Neural progenitor cell (in vitro differentiated cells): ENCODE data around the gene ASIC2. TPM values are rescaled to one million over a fixed set of nuclear protein-coding genes. Genes with fewer than 3 reads are reported as not detected.

Experiments
- DNase-seq: peaks from one replicate; pipeline ENCODE4 v3.0.0-alpha.2; 2016; ENCODE audit warnings: low spot score
- H2AFZ ChIP-seq: fragments of 200-600 bp; sonication (generic); replicated peaks from 2 replicates; pipeline ENCODE4 v1.6.1; 2016; ENCODE audit warnings: antibody characterized with exemption
- H3F3A ChIP-seq: fragments of 200-600 bp; sonication (generic); 2 replicates; pipeline ENCODE4 v1.6.1; 2016; ENCODE audit warnings: antibody characterized with exemption, low read depth
- H3K27ac ChIP-seq: fragments of 200-600 bp; sonication (generic); 2 replicates; pipeline ENCODE4 v1.5.1; 2016; ENCODE audit warnings: mild to moderate bottlenecking
- H3K27me3 ChIP-seq: fragments of 200-600 bp; sonication (generic); 2 replicates; pipeline ENCODE4 v1.6.1; 2016; ENCODE audit warnings: mild to moderate bottlenecking, moderate library complexity
- H3K36me3 ChIP-seq: fragments of 200-600 bp; sonication (generic); 2 replicates; pipeline ENCODE4 v1.5.1; 2016
- H3K4me1 ChIP-seq: fragments of 200-600 bp; sonication (generic); 2 replicates; pipeline ENCODE4 v1.6.1; 2016; ENCODE audit warnings: mixed run types
- H3K4me2 ChIP-seq: fragments of 200-600 bp; sonication (generic); 2 replicates; pipeline ENCODE4 v1.6.1; 2016
- H3K4me3 ChIP-seq: fragments of 200-600 bp; sonication (generic); 2 replicates; pipeline ENCODE4 v1.5.1; 2016
- H3K79me2 ChIP-seq: fragments of 200-600 bp; sonication (generic); 2 replicates; pipeline ENCODE4 v1.6.1; 2016; ENCODE audit warnings: low read depth
- H3K9ac ChIP-seq: fragments of 200-600 bp; sonication (generic); 2 replicates; pipeline ENCODE4 v1.6.1; 2016
- H3K9me3 ChIP-seq: fragments of 200-600 bp; sonication (generic); 2 replicates; pipeline ENCODE4 v1.5.1; 2016; ENCODE audit warnings: low read depth
- H4K20me1 ChIP-seq: fragments of 200-600 bp; sonication (generic); 2 replicates; pipeline ENCODE4 v1.6.1; 2016; ENCODE audit warnings: low read depth
- H3K27ac Mint-ChIP-seq: 3 replicates; pipeline ENCODE4 v1.8.0; 2021; ENCODE audit warnings: mixed read lengths
- H3K27me3 Mint-ChIP-seq: 2 replicates; pipeline ENCODE4 v1.8.0; 2022; ENCODE audit warnings: low read depth, mild to moderate bottlenecking, inconsistent platforms, moderate library complexity, mixed read lengths; ENCODE audit not compliant: insufficient read depth
- H3K36me3 Mint-ChIP-seq: 3 replicates; pipeline ENCODE4 v1.8.0; 2021; ENCODE audit warnings: mixed read lengths
- H3K4me1 Mint-ChIP-seq: 3 replicates; pipeline ENCODE4 v1.8.0; 2021; ENCODE audit warnings: mixed read lengths
- H3K4me3 Mint-ChIP-seq: 3 replicates; pipeline ENCODE4 v1.8.0; 2021; ENCODE audit warnings: mild to moderate bottlenecking, moderate library complexity, mixed read lengths
- H3K9me3 Mint-ChIP-seq: 3 replicates; pipeline ENCODE4 v1.8.0; 2020; ENCODE audit warnings: mixed read lengths
- CTCF ChIP-seq: fragments of 200-600 bp; sonication (generic); IDR thresholded peaks from 2 replicates; pipeline ENCODE4 v1.5.1; 2017; ENCODE audit warnings: antibody characterized with exemption, mild to moderate bottlenecking
- EZH2 ChIP-seq: fragments of 200-600 bp; sonication (generic); IDR thresholded peaks from 2 replicates; pipeline ENCODE4 v1.6.1; 2017; ENCODE audit warnings: antibody characterized with exemption, mild to moderate bottlenecking, moderate library complexity
- EZH2phosphoT487 ChIP-seq: fragments of 200-600 bp; sonication (generic); IDR thresholded peaks from 2 replicates; pipeline ENCODE4 v1.6.1; 2017; ENCODE audit warnings: antibody characterized with exemption
- total RNA-seq: library from RNA; depleted of rRNA; stranded (reverse); fragments of >200 nt; gene quantifications from 2 replicates; pipeline ENCODE4 v1.2.3, GENCODE V29; 2015; ENCODE audit warnings: low replicate concordance

The ASIC2 gene
- total RNA-seq, 1 donor from 2014 or later = 2.3 TPM

GRCh38 chr17:33239702-33240101, 53.4 kb downstream of the ASIC2 start:
- no peak for DNase-seq
- Histone ChIP-seq H3K9ac (no peak overlapping the region), H3K4me1 (peaks cover 9% of the 10 kb centered on the region), H3K79me2 (no peaks in the 10 kb centered on the region), H3K9me3 (no peaks in the 10 kb centered on the region), H3F3A (peaks cover 4% of the 10 kb centered on the region), H3K4me3 (no peak overlapping the region), H2AFZ (peak overlapping the region; percentile 72), H3K36me3 (no peaks in the 10 kb centered on the region), H3K27me3 (no peaks in the 10 kb centered on the region), H3K4me2 (no peak overlapping the region), H4K20me1 (no peaks in the 10 kb centered on the region), H3K27ac (no peak overlapping the region)
- Mint-ChIP-seq H3K4me3 (no peak overlapping the region), H3K4me1 (peaks cover 13% of the 10 kb centered on the region), H3K9me3 (no peaks in the 10 kb centered on the region), H3K36me3 (no peaks in the 10 kb centered on the region), H3K27me3 (peaks cover 7% of the 10 kb centered on the region), H3K27ac (no peak overlapping the region)
- TF ChIP-seq EZH2phosphoT487 (no peak), EZH2 (no peak), CTCF (no peak)

GRCh38 chr17:33234930-33235685, 58.0 kb downstream of the ASIC2 start:
- no peaks in the 10 kb centered on the region for H3K36me3 ChIP-seq
- no peaks in the 10 kb centered on the region for H3K9me3 ChIP-seq
- DNase-seq = no peak
- H3K79me2 ChIP-seq = no peaks in the 10 kb centered on the region
- Mint-ChIP-seq H3K9me3 (no peaks in the 10 kb centered on the region), H3K27ac (no peak overlapping the region), H3K4me1 (peaks cover 16% of the 10 kb centered on the region), H3K36me3 (no peaks in the 10 kb centered on the region), H3K27me3 (peaks cover 7% of the 10 kb centered on the region), H3K4me3 (no peak overlapping the region)
- H3K9ac ChIP-seq = no peak overlapping the region
- H3K4me1 ChIP-seq = peaks cover 8% of the 10 kb centered on the region
- TF ChIP-seq EZH2 = no peak
- no peak for TF ChIP-seq EZH2phosphoT487
- no peak for TF ChIP-seq CTCF
- H3K4me3 ChIP-seq = no peak overlapping the region
- H3K27me3 ChIP-seq = no peaks in the 10 kb centered on the region
- H4K20me1 ChIP-seq = no peaks in the 10 kb centered on the region
- no peak overlapping the region for H3K27ac ChIP-seq
- H3F3A ChIP-seq = peaks cover 4% of the 10 kb centered on the region
- no peak overlapping the region for H3K4me2 ChIP-seq
- no peak overlapping the region for H2AFZ ChIP-seq

- Histone ChIP-seq H3K27ac (no peak overlapping the region), H3K4me2 (no peak overlapping the region), H2AFZ (no peak overlapping the region), H3F3A (no peaks in the 10 kb centered on the region), H3K9ac (no peak overlapping the region), H3K36me3 (no peaks in the 10 kb centered on the region), H3K9me3 (no peaks in the 10 kb centered on the region), H3K27me3 (no peaks in the 10 kb centered on the region), H3K79me2 (no peaks in the 10 kb centered on the region), H4K20me1 (no peaks in the 10 kb centered on the region), H3K4me1 (peaks cover 5% of the 10 kb centered on the region), H3K4me3 (no peak overlapping the region)
- Mint-ChIP-seq H3K27me3 (peaks cover 7% of the 10 kb centered on the region), H3K4me3 (no peak overlapping the region), H3K4me1 (peaks cover 10% of the 10 kb centered on the region), H3K9me3 (no peaks in the 10 kb centered on the region), H3K27ac (no peak overlapping the region), H3K36me3 (no peaks in the 10 kb centered on the region)
- no peak for TF ChIP-seq EZH2phosphoT487
- TF ChIP-seq CTCF = no peak
- TF ChIP-seq EZH2 = no peak
- no peak for DNase-seq
Measured at GRCh38 chr17:33234233-33234632, 58.9 kb downstream of the ASIC2 start.
